Endodermal cell (in vitro differentiated cells): ENCODE results near the gene ZNF865. TPM values are rescaled to one million over a fixed set of nuclear protein-coding genes. Genes with fewer than 3 reads are reported as not detected.

Source experiments
- DNase-seq: peaks from one replicate; pipeline ENCODE4 v3.0.0-alpha.2; 2017
- H3K27ac ChIP-seq: 2 replicates; pipeline ENCODE4 v1.5.1; 2013; ENCODE audit warnings: mild to moderate bottlenecking, low read depth, low read length, moderate library complexity
- H3K27me3 ChIP-seq: 2 replicates; pipeline ENCODE4 v1.6.1; 2013; ENCODE audit warnings: mild to moderate bottlenecking, low read length, moderate library complexity; ENCODE audit not compliant: insufficient read depth, control insufficient read depth, poor library complexity, severe bottlenecking
- H3K36me3 ChIP-seq: 2 replicates; pipeline ENCODE4 v1.7.0; 2013; ENCODE audit warnings: mild to moderate bottlenecking, low read length, moderate library complexity; ENCODE audit not compliant: control insufficient read depth, insufficient read depth
- H3K4me1 ChIP-seq: one replicate; pipeline ENCODE4 v1.7.0; 2013; ENCODE audit warnings: low read length; ENCODE audit not compliant: control insufficient read depth, insufficient read depth
- H3K4me3 ChIP-seq: 2 replicates; pipeline ENCODE4 v1.5.1; 2013; ENCODE audit warnings: mild to moderate bottlenecking, low read length, moderate library complexity
- H3K9ac ChIP-seq: 2 replicates; pipeline ENCODE4 v1.6.1; 2013; ENCODE audit warnings: mild to moderate bottlenecking, low read length, moderate library complexity; ENCODE audit not compliant: poor library complexity, severe bottlenecking; ENCODE audit errors: extremely low read depth
- H3K9me3 ChIP-seq: 2 replicates; pipeline ENCODE4 v1.6.1; 2013; ENCODE audit warnings: mild to moderate bottlenecking, low read length, moderate library complexity; ENCODE audit not compliant: control insufficient read depth
- H3K27ac Mint-ChIP-seq: 2 replicates; pipeline ENCODE4 v1.8.0; 2020; ENCODE audit warnings: mixed read lengths
- H3K27me3 Mint-ChIP-seq: 2 replicates; pipeline ENCODE4 v1.8.0; 2021; ENCODE audit warnings: mild to moderate bottlenecking, mixed read lengths; ENCODE audit not compliant: insufficient read depth
- H3K36me3 Mint-ChIP-seq: 2 replicates; pipeline ENCODE4 v1.8.0; 2020; ENCODE audit warnings: low read depth, mixed read lengths
- H3K4me1 Mint-ChIP-seq: 2 replicates; pipeline ENCODE4 v1.8.0; 2020; ENCODE audit warnings: mixed read lengths
- H3K4me3 Mint-ChIP-seq: 2 replicates; pipeline ENCODE4 v1.8.0; 2020; ENCODE audit warnings: mild to moderate bottlenecking, moderate library complexity, mixed read lengths
- H3K9me3 Mint-ChIP-seq: 2 replicates; pipeline ENCODE4 v1.8.0; 2020; ENCODE audit warnings: mild to moderate bottlenecking, mixed read lengths
- WGBS, 2 experiments: methylation state at CpG; one replicate each; pipeline versions ENCODE4 v1.1.5 to v1.1.7; 2013; ENCODE audit warnings: missing lambda C conversion rate in 2 of 2, mixed read lengths in 1 of 2; ENCODE audit not compliant: insufficient coverage in 1 of 2, insufficient read length in 1 of 2; 5-methylcytosine and 5-hydroxymethylcytosine counted together
- total RNA-seq, 2 donors: library from RNA; stranded (reverse); fragmentation: NEBNext Ultra II Directional in 1 of 2; extraction: Animal tissue kit (Norgen Biotek cat#: 25700) in 1 of 2; gene quantifications; 2 replicates in 1 of 2; 3 replicates in 1 of 2; pipeline ENCODE4 v1.2.1, GENCODE V29; 2021
- TF ChIP-seq, protein P1 (sequence below): fragments of 200-600 bp; sonication (generic); conservative IDR thresholded peaks from 2 replicates; pipeline ENCODE4 v1.5.0; 2021; ENCODE audit warnings: antibody characterized with exemption, mild to moderate bottlenecking

The ZNF865 gene
- total RNA-seq, 2 donors from 2014 or later, result 14.5 to 14.9 TPM

DNA sequence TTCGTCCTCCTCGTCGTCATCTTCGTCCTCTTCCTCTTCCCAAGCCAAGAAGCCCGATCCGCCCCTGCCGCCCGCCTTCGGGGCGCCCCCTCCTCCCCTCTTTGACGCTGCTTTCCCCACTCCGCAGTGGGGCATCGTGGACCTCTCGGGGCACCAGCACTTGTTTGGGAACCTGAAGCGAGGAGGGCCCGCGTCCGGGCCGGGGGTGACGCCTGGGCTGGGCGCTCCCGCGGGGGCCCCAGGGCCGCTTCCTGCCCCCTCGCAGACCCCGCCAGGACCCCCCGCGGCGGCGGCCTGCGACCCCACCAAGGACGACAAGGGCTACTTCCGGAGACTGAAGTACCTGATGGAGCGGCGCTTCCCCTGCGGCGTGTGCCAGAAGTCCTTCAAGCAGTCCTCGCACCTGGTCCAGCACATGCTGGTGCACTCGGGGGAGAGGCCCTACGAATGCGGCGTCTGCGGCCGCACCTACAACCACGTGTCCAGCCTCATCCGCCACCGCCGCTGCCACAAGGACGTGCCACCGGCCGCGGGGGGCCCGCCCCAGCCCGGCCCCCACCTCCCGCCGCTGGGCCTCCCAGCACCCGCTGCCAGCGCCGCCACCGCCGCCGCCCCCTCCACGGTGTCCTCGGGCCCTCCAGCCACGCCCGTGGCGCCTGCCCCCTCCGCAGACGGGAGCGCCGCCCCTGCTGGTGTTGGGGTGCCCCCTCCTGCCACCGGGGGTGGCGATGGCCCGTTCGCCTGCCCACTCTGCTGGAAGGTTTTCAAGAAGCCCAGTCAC lies 8.7 kb downstream of the ZNF865 start:
- DNase-seq, result no peak
- H3K9me3 Mint-ChIP-seq, result no peaks in the 10 kb centered on the region
- H3K27me3 Mint-ChIP-seq, result no peaks in the 10 kb centered on the region

DNA sequence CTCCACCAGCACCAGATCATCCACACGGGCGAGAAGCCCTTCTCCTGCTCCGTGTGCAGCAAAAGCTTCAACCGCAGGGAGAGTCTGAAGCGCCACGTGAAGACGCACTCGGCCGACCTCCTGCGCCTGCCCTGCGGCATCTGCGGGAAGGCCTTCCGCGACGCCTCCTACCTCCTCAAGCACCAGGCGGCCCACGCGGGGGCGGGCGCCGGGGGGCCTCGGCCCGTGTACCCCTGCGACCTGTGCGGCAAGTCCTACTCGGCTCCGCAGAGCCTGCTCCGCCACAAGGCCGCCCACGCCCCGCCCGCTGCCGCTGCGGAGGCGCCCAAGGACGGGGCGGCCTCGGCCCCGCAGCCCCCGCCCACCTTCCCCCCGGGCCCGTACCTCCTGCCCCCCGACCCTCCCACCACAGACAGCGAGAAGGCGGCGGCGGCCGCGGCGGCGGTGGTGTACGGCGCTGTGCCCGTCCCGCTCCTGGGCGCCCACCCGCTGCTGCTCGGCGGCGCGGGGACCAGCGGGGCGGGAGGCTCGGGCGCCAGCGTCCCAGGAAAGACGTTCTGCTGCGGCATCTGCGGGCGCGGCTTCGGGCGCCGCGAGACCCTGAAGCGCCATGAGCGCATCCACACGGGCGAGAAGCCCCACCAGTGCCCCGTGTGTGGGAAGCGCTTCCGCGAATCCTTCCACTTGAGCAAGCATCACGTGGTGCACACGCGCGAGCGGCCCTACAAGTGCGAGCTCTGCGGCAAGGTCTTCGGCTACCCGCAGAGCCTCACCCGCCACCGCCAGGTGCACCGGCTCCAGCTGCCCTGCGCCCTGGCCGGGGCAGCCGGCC lies 9.5 kb downstream of the ZNF865 start:
- Histone ChIP-seq H3K9me3 (no peaks in the 10 kb centered on the region), H3K27me3 (no peaks in the 10 kb centered on the region), H3K9ac (no peak overlapping the region), H3K36me3 (peaks cover 10% of the 10 kb centered on the region), H3K27ac (no peak overlapping the region), H3K4me3 (no peak overlapping the region), H3K4me1 (no peaks in the 10 kb centered on the region)
- DNase-seq, result no peak
- Mint-ChIP-seq H3K36me3 (peaks cover 33% of the 10 kb centered on the region), H3K9me3 (no peaks in the 10 kb centered on the region), H3K27ac (no peak overlapping the region), H3K4me1 (no peaks in the 10 kb centered on the region), H3K4me3 (no peak overlapping the region), H3K27me3 (no peaks in the 10 kb centered on the region)
- WGBS, 2 experiments, result 97 to 98% methylated on average over 58 to 91 of the region's 98 CpGs
- TF ChIP-seq, protein P1, sequence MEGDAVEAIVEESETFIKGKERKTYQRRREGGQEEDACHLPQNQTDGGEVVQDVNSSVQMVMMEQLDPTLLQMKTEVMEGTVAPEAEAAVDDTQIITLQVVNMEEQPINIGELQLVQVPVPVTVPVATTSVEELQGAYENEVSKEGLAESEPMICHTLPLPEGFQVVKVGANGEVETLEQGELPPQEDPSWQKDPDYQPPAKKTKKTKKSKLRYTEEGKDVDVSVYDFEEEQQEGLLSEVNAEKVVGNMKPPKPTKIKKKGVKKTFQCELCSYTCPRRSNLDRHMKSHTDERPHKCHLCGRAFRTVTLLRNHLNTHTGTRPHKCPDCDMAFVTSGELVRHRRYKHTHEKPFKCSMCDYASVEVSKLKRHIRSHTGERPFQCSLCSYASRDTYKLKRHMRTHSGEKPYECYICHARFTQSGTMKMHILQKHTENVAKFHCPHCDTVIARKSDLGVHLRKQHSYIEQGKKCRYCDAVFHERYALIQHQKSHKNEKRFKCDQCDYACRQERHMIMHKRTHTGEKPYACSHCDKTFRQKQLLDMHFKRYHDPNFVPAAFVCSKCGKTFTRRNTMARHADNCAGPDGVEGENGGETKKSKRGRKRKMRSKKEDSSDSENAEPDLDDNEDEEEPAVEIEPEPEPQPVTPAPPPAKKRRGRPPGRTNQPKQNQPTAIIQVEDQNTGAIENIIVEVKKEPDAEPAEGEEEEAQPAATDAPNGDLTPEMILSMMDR, result no peak

More for the DNA sequence above, 8.7 kb downstream of the ZNF865 start:
- H3K4me3 Mint-ChIP-seq, result no peak overlapping the region
- H3K27me3 ChIP-seq, result no peaks in the 10 kb centered on the region
- TF ChIP-seq, protein P1, result no peak
- no peak overlapping the region for H3K4me3 ChIP-seq
- H3K4me1 Mint-ChIP-seq, result no peaks in the 10 kb centered on the region
- no peaks in the 10 kb centered on the region for H3K9me3 ChIP-seq
- H3K36me3 ChIP-seq, result peaks cover 18% of the 10 kb centered on the region
- H3K36me3 Mint-ChIP-seq, result peaks cover 40% of the 10 kb centered on the region
- no peaks in the 10 kb centered on the region for H3K4me1 ChIP-seq
- no peak overlapping the region for H3K9ac ChIP-seq
- no peak overlapping the region for H3K27ac ChIP-seq
- no peak overlapping the region for H3K27ac Mint-ChIP-seq
- WGBS, 2 experiments, result 96 to 97% methylated on average over 47 to 75 of the region's 75 CpGs

DNA sequence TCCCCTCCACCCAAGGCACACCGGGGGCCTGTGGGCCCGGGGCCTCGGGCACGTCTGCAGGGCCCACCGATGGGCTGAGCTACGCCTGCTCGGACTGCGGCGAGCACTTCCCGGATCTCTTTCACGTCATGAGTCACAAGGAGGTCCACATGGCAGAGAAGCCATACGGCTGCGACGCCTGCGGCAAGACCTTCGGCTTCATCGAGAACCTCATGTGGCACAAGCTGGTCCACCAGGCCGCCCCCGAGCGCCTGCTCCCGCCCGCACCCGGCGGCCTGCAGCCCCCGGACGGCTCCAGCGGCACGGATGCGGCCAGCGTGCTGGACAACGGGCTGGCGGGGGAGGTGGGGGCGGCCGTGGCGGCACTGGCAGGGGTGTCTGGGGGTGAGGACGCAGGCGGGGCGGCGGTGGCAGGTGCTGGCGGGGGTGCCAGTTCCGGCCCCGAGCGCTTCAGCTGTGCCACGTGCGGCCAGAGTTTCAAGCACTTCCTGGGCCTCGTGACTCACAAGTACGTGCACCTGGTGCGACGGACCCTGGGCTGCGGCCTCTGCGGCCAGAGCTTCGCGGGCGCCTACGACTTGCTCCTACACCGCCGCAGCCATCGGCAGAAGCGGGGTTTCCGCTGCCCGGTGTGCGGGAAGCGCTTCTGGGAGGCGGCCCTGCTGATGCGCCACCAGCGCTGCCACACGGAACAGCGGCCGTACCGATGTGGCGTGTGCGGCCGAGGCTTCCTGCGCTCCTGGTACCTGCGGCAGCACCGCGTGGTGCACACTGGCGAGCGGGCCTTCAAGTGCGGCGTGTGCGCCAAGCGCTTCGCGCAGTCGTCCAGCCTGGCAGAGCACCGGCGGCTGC lies 10.3 kb downstream of the ZNF865 start:
- Histone ChIP-seq H3K27ac (no peak overlapping the region), H3K36me3 (peaks cover 13% of the 10 kb centered on the region), H3K4me1 (no peaks in the 10 kb centered on the region), H3K9ac (no peak overlapping the region), H3K4me3 (no peak overlapping the region), H3K9me3 (no peaks in the 10 kb centered on the region), H3K27me3 (no peaks in the 10 kb centered on the region)
- no peaks in the 10 kb centered on the region for H3K4me1 Mint-ChIP-seq
- no peak overlapping the region for H3K4me3 Mint-ChIP-seq
- no peaks in the 10 kb centered on the region for H3K9me3 Mint-ChIP-seq
- H3K27me3 Mint-ChIP-seq, result no peaks in the 10 kb centered on the region
- peaks cover 34% of the 10 kb centered on the region for H3K36me3 Mint-ChIP-seq
- TF ChIP-seq, protein P1, result no peak
- WGBS, 2 experiments, result 96 to 97% methylated on average over 66 to 88 of the region's 88 CpGs
- no peak overlapping the region for H3K27ac Mint-ChIP-seq
- DNase-seq, result no peak
